CD4-positive, CD25-positive, alpha-beta regulatory T cell (primary cell): Measurements from ENCODE around the gene SAFB2. TPM values are rescaled to one million over a fixed set of nuclear protein-coding genes. Genes with fewer than 3 reads are reported as not detected.
A peak's percentile ranks its signal among the peaks of the same experiment; 100 is the strongest.

Source experiments
- ATAC-seq, 2 donors: fragments of 150-1000 bp; cut with Tn5 transposase; one replicate each; pipeline ENCODE4 v1.10.0; 2021; ENCODE audit warnings: low read depth in 2 of 2, moderate number of reproducible peaks in 2 of 2, moderate library complexity in 1 of 2
- DNase-seq, 3 donors: peaks; one replicate each; pipeline versions ENCODE4 v3.0.0 to v3.0.0-alpha.2; 2012 to 2022; ENCODE audit warnings: mixed read lengths in 1 of 3
- H3K27ac ChIP-seq: one replicate; pipeline ENCODE4 v1.7.0; 2013; ENCODE audit warnings: mild to moderate bottlenecking, low read length; ENCODE audit not compliant: insufficient read depth, poor library complexity, severe bottlenecking
- H3K27me3 ChIP-seq: one replicate; pipeline ENCODE4 v1.7.0; 2013; ENCODE audit warnings: low read length; ENCODE audit not compliant: control insufficient read depth, insufficient read depth
- H3K36me3 ChIP-seq: one replicate; pipeline ENCODE4 v1.7.0; 2013; ENCODE audit warnings: mild to moderate bottlenecking, low read length, moderate library complexity; ENCODE audit not compliant: control insufficient read depth, insufficient read depth
- H3K4me1 ChIP-seq: 2 replicates; pipeline ENCODE4 v1.7.0; 2013; ENCODE audit warnings: mild to moderate bottlenecking, low read length; ENCODE audit not compliant: insufficient read depth, control insufficient read depth, poor library complexity, severe bottlenecking
- H3K4me3 ChIP-seq: one replicate; pipeline ENCODE4 v1.7.0; 2013; ENCODE audit warnings: low read depth, mild to moderate bottlenecking, low read length, moderate library complexity
- H3K9me3 ChIP-seq, 2 experiments: 1 replicate in 1 of 2; 2 replicates in 1 of 2; pipeline ENCODE4 v1.7.0; 2013; ENCODE audit warnings: low read length in 2 of 2, mild to moderate bottlenecking in 1 of 2, moderate library complexity in 1 of 2; ENCODE audit not compliant: control insufficient read depth in 2 of 2
- H3K27ac Mint-ChIP-seq, 3 donors: one replicate each; pipeline ENCODE4 v1.8.0; 2020 to 2022; ENCODE audit warnings: mild to moderate bottlenecking in 3 of 3, mixed read lengths in 3 of 3, moderate library complexity in 2 of 3
- H3K27me3 Mint-ChIP-seq: one replicate; pipeline ENCODE4 v1.8.0; 2022; ENCODE audit warnings: mild to moderate bottlenecking, mixed read lengths
- H3K36me3 Mint-ChIP-seq: one replicate; pipeline ENCODE4 v1.8.0; 2020; ENCODE audit warnings: mixed read lengths
- H3K4me1 Mint-ChIP-seq, 4 donors: one replicate each; pipeline ENCODE4 v1.8.0; 2020 to 2022; ENCODE audit warnings: mixed read lengths in 4 of 4, mild to moderate bottlenecking in 1 of 4
- H3K4me3 Mint-ChIP-seq, 4 donors: one replicate each; pipeline ENCODE4 v1.8.0; 2020 to 2022; ENCODE audit warnings: mild to moderate bottlenecking in 4 of 4, mixed read lengths in 4 of 4, moderate library complexity in 3 of 4
- H3K9me3 Mint-ChIP-seq, 7 donors: one replicate each; pipeline ENCODE4 v1.8.0; 2020 to 2022; ENCODE audit warnings: mixed read lengths in 7 of 7, mild to moderate bottlenecking in 3 of 7, moderate library complexity in 2 of 7
- polyA plus RNA-seq, 4 donors: library from polyadenylated mRNA; unstranded; fragments of 300-500 nt; fragmentation: Illumina TruSeq; gene quantifications; one replicate each; pipeline ENCODE4 v1.2.3, GENCODE V29; 2021
- total RNA-seq: library from RNA; stranded (reverse); gene quantifications from one replicate; pipeline ENCODE4 v1.2.3, GENCODE V29; 2022

The SAFB2 gene
- total and polyA plus RNA-seq, 5 donors from 2014 or later = 23.0 to 271 (median 23.3) TPM

DNA sequence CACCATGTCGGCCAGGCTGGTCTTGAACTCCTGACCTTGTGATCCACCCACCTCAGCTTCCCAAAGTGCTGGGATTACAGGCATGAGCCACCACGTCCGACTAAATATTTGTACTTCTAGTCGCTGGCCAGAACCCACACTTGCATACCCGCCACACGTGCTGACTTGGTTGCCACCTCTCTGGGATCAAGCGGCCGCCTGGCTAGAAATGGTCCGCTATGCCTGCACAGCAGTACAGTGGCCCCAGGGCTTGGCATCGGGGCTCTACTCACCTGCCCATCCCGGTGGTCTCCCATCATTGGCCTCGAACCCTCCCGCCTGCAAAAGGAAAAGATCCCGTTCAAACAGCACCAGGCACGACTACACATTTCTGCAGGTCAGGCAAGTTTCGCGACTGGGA is 31.1 kb downstream of the SAFB2 start:
- Histone ChIP-seq H3K36me3 (peaks cover 93% of the 10 kb centered on the region), H3K27me3 (no peaks in the 10 kb centered on the region), H3K27ac (no peak overlapping the region), H3K4me1 (peaks cover 2% of the 10 kb centered on the region), H3K4me3 (no peak overlapping the region), H3K9me3 (no peaks in the 10 kb centered on the region)
- Mint-ChIP-seq H3K4me1 (peaks cover 0 to 12% (median 2%) of the 10 kb centered on the region in 4 donors), H3K27ac (no peak overlapping the region), H3K27me3 (no peaks in the 10 kb centered on the region), H3K36me3 (peaks cover 30% of the 10 kb centered on the region), H3K4me3 (no peak overlapping the region), H3K9me3 (peaks cover 0 to 2% (median 0%) of the 10 kb centered on the region in 7 donors)
- ATAC-seq (no peak), DNase-seq (no peak)

DNA sequence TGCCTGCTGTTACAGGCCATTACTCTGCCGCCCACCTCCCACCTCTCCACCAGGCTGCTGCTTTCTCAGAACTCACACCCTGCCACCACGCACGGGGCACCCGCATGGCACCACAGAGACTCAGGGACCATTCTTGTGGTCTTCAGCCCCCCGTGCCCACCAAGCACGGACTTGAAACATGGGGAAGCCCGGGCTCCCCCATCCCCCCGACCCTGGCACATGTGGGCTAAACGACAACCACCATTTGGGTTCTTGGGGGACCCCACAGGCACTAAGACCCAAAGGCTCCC is 31.8 kb downstream of the SAFB2 start:
- no peak for DNase-seq
- no peak for ATAC-seq
- H3K27me3 ChIP-seq = no peaks in the 10 kb centered on the region
- Mint-ChIP-seq H3K36me3 (peaks cover 29% of the 10 kb centered on the region), H3K27me3 (no peaks in the 10 kb centered on the region), H3K4me3 (no peak overlapping the region), H3K9me3 (peaks cover 0 to 2% (median 0%) of the 10 kb centered on the region in 7 donors), H3K27ac (no peak overlapping the region), H3K4me1 (peaks cover 0 to 14% (median 2%) of the 10 kb centered on the region in 4 donors)
- H3K36me3 ChIP-seq = peaks cover 87% of the 10 kb centered on the region
- H3K9me3 ChIP-seq = no peaks in the 10 kb centered on the region
- no peak overlapping the region for H3K27ac ChIP-seq
- H3K4me3 ChIP-seq = no peak overlapping the region
- peaks cover 9% of the 10 kb centered on the region for H3K4me1 ChIP-seq

DNA sequence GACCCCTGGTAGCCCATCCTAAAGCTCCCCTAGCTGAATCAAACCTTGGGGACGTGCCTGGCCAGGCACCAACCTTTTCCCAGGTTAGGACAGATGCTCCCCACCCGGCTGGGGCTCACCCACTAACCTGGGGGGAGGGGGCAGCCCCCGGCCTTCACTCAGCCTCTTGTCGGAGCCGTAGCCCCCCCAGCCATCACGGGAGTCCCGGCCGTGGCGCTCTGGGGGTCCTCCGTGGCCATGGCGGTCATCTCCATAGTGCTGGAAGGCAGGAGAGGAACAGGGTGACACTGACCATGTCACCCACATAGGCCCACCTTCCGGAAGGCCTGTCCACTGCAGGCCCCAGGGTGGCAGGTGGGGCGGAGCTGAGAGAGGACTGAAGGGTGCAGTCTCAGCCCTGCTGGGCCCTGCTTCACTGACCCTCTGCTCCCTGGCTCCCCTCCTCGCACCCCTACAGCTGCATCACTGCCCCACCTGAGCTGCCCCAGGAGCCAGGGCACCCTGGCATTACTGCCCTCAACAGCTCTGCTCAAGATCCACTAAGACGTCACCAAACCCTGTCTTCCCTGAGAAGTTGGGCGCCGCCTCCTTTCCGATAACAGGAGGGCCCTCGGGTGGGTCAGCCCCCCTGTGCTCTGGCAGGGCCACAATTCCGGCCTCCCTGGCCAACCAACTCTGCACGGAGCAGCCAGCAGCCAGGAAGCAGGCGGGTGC is 32.3 kb downstream of the SAFB2 start:
- no peak for ATAC-seq
- no peak overlapping the region for H3K4me3 ChIP-seq
- H3K27me3 ChIP-seq = no peaks in the 10 kb centered on the region
- H3K4me1 ChIP-seq = peaks cover 14% of the 10 kb centered on the region
- no peak overlapping the region for H3K27ac ChIP-seq
- H3K27me3 Mint-ChIP-seq = no peaks in the 10 kb centered on the region
- no peak overlapping the region for H3K27ac Mint-ChIP-seq
- peaks cover 0 to 2% (median 0%) of the 10 kb centered on the region in 7 donors for H3K9me3 Mint-ChIP-seq
- H3K36me3 ChIP-seq = peaks cover 82% of the 10 kb centered on the region
- H3K4me1 Mint-ChIP-seq = peaks cover 0 to 16% (median 2%) of the 10 kb centered on the region in 4 donors
- no peaks in the 10 kb centered on the region for H3K9me3 ChIP-seq
- H3K4me3 Mint-ChIP-seq = no peak overlapping the region
- H3K36me3 Mint-ChIP-seq = peaks cover 26% of the 10 kb centered on the region
- DNase-seq = no peak

DNA sequence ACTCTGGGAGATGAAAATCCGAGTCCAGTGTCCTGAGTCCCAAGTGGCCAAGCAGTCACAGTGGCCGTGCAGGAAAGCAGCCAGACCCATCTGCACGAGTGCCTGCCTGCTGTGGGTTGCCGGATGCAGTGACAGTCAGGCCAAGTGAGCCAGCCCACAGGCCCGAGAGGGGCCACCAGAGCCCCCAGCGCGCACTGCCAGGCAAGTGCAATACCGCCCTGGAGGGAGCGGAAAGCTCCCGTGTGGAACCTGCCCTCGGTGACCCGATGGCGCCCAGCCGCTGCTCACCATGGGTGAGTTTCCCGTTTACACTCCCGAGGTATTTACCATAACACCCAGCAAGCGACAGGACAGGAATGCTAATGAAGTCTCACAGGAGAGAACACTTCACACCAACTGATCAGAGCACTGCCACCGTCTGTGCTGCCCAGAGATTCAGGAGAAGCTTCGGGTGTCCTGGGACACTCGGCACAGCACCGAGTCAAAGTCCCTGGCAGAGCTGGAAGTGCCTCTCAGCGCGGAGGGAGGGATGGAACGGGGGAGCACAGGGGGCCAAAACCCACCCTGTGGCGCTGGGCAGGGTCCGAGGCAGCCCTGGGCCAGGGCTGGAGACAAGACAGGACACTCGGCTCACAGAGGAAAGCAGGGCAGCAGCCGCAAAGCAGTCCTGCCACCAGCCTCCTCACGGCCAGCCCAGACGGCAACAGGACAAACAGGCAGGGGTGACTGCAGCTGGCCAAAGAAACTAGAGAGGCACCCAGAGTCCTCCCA is 33.5 kb downstream of the SAFB2 start:
- H3K27me3 Mint-ChIP-seq = no peaks in the 10 kb centered on the region
- peak overlapping the region in 1 of 3 donors; percentile 90 for H3K27ac Mint-ChIP-seq
- ATAC-seq (no peak), DNase-seq (no peak)
- peaks cover 18% of the 10 kb centered on the region for H3K4me1 ChIP-seq
- H3K27me3 ChIP-seq = no peaks in the 10 kb centered on the region
- H3K27ac ChIP-seq = no peak overlapping the region
- no peak overlapping the region for H3K4me3 ChIP-seq
- peaks cover 22% of the 10 kb centered on the region for H3K36me3 Mint-ChIP-seq
- no peaks in the 10 kb centered on the region for H3K9me3 ChIP-seq
- H3K4me3 Mint-ChIP-seq = no peak overlapping the region
- H3K36me3 ChIP-seq = peaks cover 70% of the 10 kb centered on the region
- H3K4me1 Mint-ChIP-seq = peaks cover 0 to 15% (median 1%) of the 10 kb centered on the region in 4 donors
- peaks cover 0 to 2% (median 0%) of the 10 kb centered on the region in 7 donors for H3K9me3 Mint-ChIP-seq

DNA sequence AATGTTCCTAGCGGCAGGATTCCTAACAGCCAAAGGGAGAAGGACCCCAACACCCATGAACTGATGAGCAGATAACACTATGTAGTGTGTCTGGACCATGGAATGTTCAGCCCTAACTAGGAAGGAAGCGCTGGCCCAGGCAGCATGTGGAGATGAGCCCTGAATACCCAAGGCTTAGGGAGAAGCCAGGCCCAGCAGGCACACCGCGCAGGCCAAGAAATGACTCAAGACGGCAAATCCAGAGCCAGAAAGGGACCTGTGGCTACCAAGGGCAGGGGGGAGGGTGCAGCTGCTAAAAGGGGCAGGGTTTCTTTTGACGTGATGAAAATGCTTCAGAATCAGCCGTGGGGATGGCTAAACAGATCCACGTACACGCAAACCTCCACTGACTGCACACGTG is 34.1 kb downstream of the SAFB2 start:
- no peak for ATAC-seq
- H3K27me3 ChIP-seq = no peaks in the 10 kb centered on the region
- peaks cover 20% of the 10 kb centered on the region for H3K36me3 Mint-ChIP-seq
- H3K27ac Mint-ChIP-seq = no peak overlapping the region
- H3K27ac ChIP-seq = no peak overlapping the region
- H3K4me3 Mint-ChIP-seq = no peak overlapping the region
- DNase-seq = no peak
- peaks cover 64% of the 10 kb centered on the region for H3K36me3 ChIP-seq
- H3K9me3 ChIP-seq = no peaks in the 10 kb centered on the region
- no peaks in the 10 kb centered on the region for H3K27me3 Mint-ChIP-seq
- peaks cover 0 to 15% (median 1%) of the 10 kb centered on the region in 4 donors for H3K4me1 Mint-ChIP-seq
- no peak overlapping the region for H3K4me3 ChIP-seq
- peaks cover 18% of the 10 kb centered on the region for H3K4me1 ChIP-seq
- H3K9me3 Mint-ChIP-seq = peaks cover 0 to 2% (median 0%) of the 10 kb centered on the region in 7 donors

DNA sequence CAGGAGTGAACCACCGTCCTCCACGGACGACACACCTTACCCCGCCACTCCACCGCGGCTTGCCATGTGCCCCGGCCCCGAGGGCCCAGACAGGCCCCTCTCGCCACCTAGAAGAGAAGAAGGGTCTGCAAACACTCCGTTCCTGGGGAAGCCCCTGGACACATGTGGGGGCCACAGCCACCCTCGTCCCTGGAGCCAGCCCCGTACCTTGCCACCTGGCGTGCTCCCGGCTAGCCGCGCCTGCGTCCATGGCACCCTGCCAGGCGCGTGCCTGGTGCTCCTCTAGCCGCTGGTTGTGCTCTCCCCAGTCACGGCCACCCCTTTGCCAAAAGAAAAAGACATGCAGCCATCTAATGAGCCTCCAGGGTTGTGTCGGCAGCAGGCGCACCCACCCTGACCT is 34.9 kb downstream of the SAFB2 start:
- H3K36me3 Mint-ChIP-seq = peaks cover 14% of the 10 kb centered on the region
- DNase-seq (no peak), ATAC-seq (no peak)
- no peak overlapping the region for H3K27ac ChIP-seq
- no peak overlapping the region for H3K27ac Mint-ChIP-seq
- H3K4me1 ChIP-seq = peaks cover 18% of the 10 kb centered on the region
- H3K4me3 Mint-ChIP-seq = no peak overlapping the region
- H3K27me3 ChIP-seq = no peaks in the 10 kb centered on the region
- H3K27me3 Mint-ChIP-seq = no peaks in the 10 kb centered on the region
- H3K4me1 Mint-ChIP-seq = peaks cover 0 to 15% (median 1%) of the 10 kb centered on the region in 4 donors
- H3K9me3 Mint-ChIP-seq = peaks cover 0 to 2% (median 0%) of the 10 kb centered on the region in 7 donors
- H3K4me3 ChIP-seq = no peak overlapping the region
- no peaks in the 10 kb centered on the region for H3K9me3 ChIP-seq
- peaks cover 56% of the 10 kb centered on the region for H3K36me3 ChIP-seq

DNA sequence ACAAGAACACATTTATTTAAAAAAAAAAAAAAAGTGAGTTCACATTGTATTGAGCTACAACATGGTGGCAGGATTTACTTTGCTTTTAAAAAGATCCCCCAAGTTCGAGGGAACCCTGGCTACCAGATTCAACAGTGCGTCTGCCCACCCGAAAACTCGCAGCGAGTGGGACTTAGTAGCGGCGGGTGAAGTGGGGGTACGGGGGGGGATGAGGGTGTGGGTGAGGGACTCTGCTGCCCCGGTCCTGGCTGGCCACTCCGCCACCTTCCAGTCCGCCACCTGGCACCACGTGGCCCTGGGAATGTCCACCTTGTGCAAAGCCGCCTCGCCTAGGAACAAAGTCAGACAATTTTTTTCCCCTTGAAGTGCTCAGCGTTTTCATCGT is 35.5 kb downstream of the SAFB2 start:
- peaks cover 10% of the 10 kb centered on the region for H3K36me3 Mint-ChIP-seq
- H3K27me3 Mint-ChIP-seq = no peaks in the 10 kb centered on the region
- ATAC-seq (no peak), DNase-seq (no peak)
- H3K27ac Mint-ChIP-seq = no peak overlapping the region
- H3K9me3 Mint-ChIP-seq = peaks cover 0 to 2% (median 0%) of the 10 kb centered on the region in 7 donors
- peaks cover 0 to 15% (median 1%) of the 10 kb centered on the region in 4 donors for H3K4me1 Mint-ChIP-seq
- peaks cover 18% of the 10 kb centered on the region for H3K4me1 ChIP-seq
- H3K4me3 Mint-ChIP-seq = no peak overlapping the region
- H3K4me3 ChIP-seq = no peak overlapping the region
- no peak overlapping the region for H3K27ac ChIP-seq
- peaks cover 50% of the 10 kb centered on the region for H3K36me3 ChIP-seq
- no peaks in the 10 kb centered on the region for H3K9me3 ChIP-seq
- H3K27me3 ChIP-seq = no peaks in the 10 kb centered on the region
